GM21619 (cell line): Measurements from ENCODE around the gene ATM.
"Not testable (repeated sequence)": the region's sequence is repeated elsewhere in the genome, so short reads cannot be mapped to it uniquely, and the experiment has no call there.

Experiments
- ATAC-seq: cut with Tn5 transposase; IDR thresholded peaks from one replicate; pipeline ENCODE4 v1.9.1; 2021; ENCODE audit not compliant: unreplicated experiment

ATM gene

GRCh38 chr11:108276985-108277616 is 54.2 kb downstream of the ATM start:
- ATAC-seq, result not testable (repeated sequence)

- no peak for ATAC-seq
Observed at GRCh38 chr11:108278546-108278945, 55.7 kb downstream of the ATM start.

GRCh38 chr11:108278954-108279353 is 56.1 kb downstream of the ATM start:
- no peak for ATAC-seq

- ATAC-seq, result no peak
Observed at GRCh38 chr11:108286370-108286769, 63.5 kb downstream of the ATM start.

GRCh38 chr11:108286956-108287355 is 64.1 kb downstream of the ATM start:
- no peak for ATAC-seq

GRCh38 chr11:108289066-108289465 is 66.2 kb downstream of the ATM start:
- not testable (repeated sequence) for ATAC-seq

GRCh38 chr11:108289699-108290098 is 66.8 kb downstream of the ATM start:
- ATAC-seq, result no peak

GRCh38 chr11:108293229-108293628 is 70.4 kb downstream of the ATM start:
- no peak for ATAC-seq

- ATAC-seq, result peak; percentile 95
Observed at GRCh38 chr11:108302121-108302785, 79.4 kb downstream of the ATM start.

- ATAC-seq, result no peak
Observed at GRCh38 chr11:108307751-108308150, 84.9 kb downstream of the ATM start.

- ATAC-seq, result no peak
Observed at GRCh38 chr11:108313444-108313843, 90.6 kb downstream of the ATM start.

- ATAC-seq, result no peak
Observed at GRCh38 chr11:108316061-108316460, 93.2 kb downstream of the ATM start.

GRCh38 chr11:108319541-108320145 is 96.8 kb downstream of the ATM start:
- ATAC-seq, result no peak

GRCh38 chr11:108322666-108323065 is 99.8 kb downstream of the ATM start:
- no peak for ATAC-seq

GRCh38 chr11:108324587-108324986 is 101.7 kb downstream of the ATM start:
- ATAC-seq, result no peak

GRCh38 chr11:108333403-108333899 is 110.6 kb downstream of the ATM start:
- no peak for ATAC-seq

GRCh38 chr11:108338750-108339149 is 115.9 kb downstream of the ATM start:
- no peak for ATAC-seq

- no peak for ATAC-seq
Observed at GRCh38 chr11:108340973-108341372, 118.1 kb downstream of the ATM start.

GRCh38 chr11:108341654-108342053 is 118.8 kb downstream of the ATM start:
- ATAC-seq, result no peak

- ATAC-seq, result no peak
Observed at GRCh38 chr11:108343714-108344113, 120.8 kb downstream of the ATM start.

- ATAC-seq, result no peak
Observed at GRCh38 chr11:108345767-108346166, 122.9 kb downstream of the ATM start.

- no peak for ATAC-seq
Observed at GRCh38 chr11:108346451-108346850, 123.6 kb downstream of the ATM start.
